PC-3 (cell line): ENCODE measurements around the gene F13A1.

ENCODE experiments used
- EZH2 ChIP-seq: fragments of 300-600 bp; sonication (generic); IDR thresholded peaks from one replicate; pipeline ENCODE4 v1.6.1; 2017; ENCODE audit warnings: antibody characterized with exemption, mild to moderate bottlenecking, low read length; ENCODE audit not compliant: unreplicated experiment
- EZH2phosphoT487 ChIP-seq: fragments of 300-600 bp; sonication (generic); IDR thresholded peaks from 2 replicates; pipeline ENCODE4 v1.6.1; 2018; ENCODE audit warnings: mild to moderate bottlenecking, antibody characterized with exemption, low read length, borderline replicate concordance
- TF ChIP-seq, protein P1 (sequence below): fragments of 300-600 bp; sonication (generic); conservative IDR thresholded peaks from 2 replicates; pipeline ENCODE4 v1.5.1; 2017; ENCODE audit warnings: antibody characterized with exemption, low read depth, mild to moderate bottlenecking, low read length

- TF ChIP-seq, protein P1, sequence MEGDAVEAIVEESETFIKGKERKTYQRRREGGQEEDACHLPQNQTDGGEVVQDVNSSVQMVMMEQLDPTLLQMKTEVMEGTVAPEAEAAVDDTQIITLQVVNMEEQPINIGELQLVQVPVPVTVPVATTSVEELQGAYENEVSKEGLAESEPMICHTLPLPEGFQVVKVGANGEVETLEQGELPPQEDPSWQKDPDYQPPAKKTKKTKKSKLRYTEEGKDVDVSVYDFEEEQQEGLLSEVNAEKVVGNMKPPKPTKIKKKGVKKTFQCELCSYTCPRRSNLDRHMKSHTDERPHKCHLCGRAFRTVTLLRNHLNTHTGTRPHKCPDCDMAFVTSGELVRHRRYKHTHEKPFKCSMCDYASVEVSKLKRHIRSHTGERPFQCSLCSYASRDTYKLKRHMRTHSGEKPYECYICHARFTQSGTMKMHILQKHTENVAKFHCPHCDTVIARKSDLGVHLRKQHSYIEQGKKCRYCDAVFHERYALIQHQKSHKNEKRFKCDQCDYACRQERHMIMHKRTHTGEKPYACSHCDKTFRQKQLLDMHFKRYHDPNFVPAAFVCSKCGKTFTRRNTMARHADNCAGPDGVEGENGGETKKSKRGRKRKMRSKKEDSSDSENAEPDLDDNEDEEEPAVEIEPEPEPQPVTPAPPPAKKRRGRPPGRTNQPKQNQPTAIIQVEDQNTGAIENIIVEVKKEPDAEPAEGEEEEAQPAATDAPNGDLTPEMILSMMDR, result no peak
- TF ChIP-seq EZH2 (no peak), EZH2phosphoT487 (no peak)
Observed at GRCh38 chr6:6284221-6284966, 36.1 kb downstream of the F13A1 start.
